CD4-positive, alpha-beta T cell treated with Interferon gamma for 1 hour (primary cell): Measurements from ENCODE around the gene COPS4.
A peak's percentile ranks its signal among the peaks of the same experiment; 100 is the strongest.
"Not testable (repeated sequence)": the region's sequence is repeated elsewhere in the genome, so short reads cannot be mapped to it uniquely, and the experiment has no call there.

Source experiments
- DNase-seq: peaks from one replicate; pipeline ENCODE4 v3.0.0-alpha.2; 2020

COPS4 gene

GRCh38 chr4:83089410-83090157, 54.6 kb downstream of the COPS4 start:
- no peak for DNase-seq

GRCh38 chr4:83093060-83093640, 58.2 kb downstream of the COPS4 start:
- no peak for DNase-seq

- no peak for DNase-seq
These were observed 61.4 kb downstream of the COPS4 start for GRCh38 chr4:83096397-83096796.

DNA sequence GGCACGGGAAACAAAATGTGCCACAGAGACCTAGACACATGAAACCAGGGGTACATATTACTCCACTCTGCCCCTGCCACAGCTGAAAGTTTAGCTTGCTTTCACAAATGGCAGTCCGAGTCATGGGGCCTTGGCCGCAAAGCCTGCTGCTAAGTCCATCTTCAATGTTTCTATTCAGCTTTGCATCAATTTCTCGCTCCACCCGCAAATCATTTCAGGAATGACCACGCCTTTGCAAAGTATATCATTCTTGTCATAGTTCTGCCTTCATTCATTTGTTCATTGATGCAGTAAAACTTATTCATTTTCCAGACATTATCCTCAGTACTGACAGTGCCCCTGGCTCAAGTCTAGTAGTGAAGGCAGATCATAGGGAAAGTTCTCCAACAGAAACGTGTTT, 70.0 kb downstream of the COPS4 start:
- DNase-seq: no peak

DNA sequence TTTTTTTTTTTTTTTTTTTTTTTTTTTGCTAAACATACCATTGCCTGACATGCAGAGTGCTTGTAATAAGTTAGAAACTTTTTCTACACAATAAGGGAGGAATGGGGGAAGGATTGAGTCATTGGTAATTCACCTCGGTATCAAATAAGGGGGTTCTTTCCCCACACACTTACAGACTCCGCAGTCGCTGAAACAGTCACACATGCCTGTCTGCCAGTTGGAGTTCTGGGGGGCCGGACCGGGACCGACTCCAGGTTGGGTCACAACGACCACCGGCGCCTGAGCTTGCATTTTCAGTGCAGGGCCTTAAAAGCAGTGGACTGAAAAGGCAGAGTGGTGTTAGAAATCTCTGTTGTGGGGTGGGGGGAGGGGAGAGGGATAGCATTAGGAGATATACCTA, 72.6 kb downstream of the COPS4 start:
- no peak for DNase-seq

DNA sequence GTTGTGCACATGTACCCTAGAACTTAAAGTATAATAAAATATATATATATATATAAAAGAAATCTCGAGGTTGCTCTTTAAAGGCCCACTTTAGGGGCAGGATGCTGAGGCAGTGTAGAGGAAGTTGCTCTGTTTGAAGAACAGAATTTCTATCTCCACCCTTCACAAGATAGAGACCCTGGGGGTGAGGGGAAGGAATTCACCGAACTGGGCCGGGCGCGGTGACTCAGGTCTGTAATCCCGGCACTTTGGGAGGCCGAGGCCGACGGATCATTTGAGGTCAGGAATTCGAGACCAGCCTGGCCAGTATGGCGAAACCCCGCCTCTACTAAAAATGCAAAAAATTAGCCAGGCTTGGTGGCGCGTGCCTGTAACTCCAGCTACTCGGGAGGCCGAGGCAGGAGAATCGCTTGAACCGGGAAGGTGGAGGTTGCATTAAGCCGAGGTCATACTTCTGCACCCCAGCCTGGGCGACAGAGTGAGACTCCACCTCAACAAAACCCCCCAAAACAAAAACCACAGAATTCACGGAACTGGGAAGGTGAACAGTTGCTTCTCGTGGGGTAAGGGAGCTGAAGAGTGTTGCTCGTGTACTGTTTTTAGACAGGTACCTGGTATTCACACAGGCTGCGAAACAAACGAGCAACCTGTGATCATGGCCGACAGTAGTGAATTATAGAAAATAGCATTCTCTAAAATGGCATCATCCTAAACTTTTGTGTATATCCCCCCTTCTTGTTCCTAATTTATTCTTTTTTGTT, 73.3 kb downstream of the COPS4 start:
- no peak for DNase-seq

DNA sequence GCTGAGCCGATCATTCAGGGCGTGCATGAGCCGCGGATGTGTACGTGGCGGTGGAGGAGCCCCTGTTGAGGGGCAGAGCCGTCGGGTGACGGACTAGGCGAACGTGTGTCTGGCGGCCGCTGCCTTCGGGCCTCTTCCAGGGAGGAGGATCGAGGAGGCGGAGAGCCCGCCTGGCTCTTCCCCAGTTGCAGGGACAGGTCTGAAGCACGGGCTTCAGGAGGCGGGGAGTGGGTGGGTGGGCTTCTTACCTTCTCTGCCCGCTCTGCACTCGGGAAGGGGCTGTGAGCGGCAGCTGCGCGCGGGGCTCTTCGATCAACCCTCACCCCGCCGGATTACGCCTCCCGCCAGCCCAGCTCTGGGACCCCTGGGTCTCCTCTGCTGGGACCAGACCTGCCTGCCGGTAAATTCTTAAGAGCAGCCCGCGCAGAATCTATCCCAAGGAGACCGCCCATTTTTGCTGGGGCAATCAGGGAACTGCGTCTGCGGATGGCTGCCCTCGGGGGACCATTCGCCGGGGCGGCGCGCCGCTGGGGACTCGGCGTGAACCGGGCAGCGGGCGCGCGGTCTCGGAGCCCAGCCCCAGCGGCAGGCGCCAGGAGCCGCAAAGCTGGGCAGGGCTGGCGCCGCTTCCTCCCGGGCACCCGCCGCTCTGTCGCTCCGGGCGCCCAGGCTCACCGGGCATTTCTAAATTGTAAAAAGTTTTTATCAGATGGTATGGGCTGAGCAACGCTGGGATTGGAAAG, 74.7 kb downstream of the COPS4 start:
- peak; percentile 21 for DNase-seq

- DNase-seq: peak; percentile 85
These were observed 75.4 kb downstream of the COPS4 start for GRCh38 chr4:83110223-83110945.

DNA sequence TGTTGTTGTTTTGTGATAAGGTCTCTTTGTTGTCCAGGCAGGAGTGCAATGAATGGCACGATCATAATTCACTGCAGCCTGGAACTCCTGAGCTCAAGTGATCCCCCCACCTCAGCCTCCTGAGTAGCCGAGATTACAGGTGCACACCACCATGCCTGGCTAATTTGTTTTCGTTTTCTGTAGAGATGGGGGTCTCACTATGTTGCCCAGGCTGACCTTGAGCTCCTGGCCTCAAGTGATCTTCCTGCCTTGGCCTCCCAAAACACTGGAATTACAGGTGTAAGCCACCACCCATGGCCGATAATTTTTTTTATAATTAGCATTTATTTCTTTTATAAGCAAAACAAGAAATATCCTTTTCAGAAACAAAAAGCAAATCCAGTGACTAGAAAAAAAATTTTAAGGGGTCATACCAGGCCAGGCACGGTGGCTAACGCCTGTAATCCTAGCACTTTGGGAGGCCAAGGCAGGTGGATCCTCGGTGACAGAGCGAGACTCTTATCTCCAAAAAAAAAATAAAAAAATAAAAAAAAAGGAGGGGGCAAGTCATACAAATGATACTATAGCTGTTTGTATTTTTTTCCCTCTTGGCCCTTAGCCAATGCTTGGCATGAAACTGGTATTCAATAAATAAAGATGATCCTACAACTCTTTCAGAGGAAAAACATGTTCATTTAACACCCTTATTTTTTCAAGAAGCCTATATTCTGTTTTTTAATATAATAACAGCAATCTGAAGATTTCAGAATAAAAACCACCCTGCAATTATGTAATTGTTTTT, 76.2 kb downstream of the COPS4 start:
- DNase-seq: no peak

GRCh38 chr4:83111751-83112141, 76.8 kb downstream of the COPS4 start:
- DNase-seq: not testable (repeated sequence)

GRCh38 chr4:83112231-83112630, 77.2 kb downstream of the COPS4 start:
- DNase-seq: peak; percentile 32

DNA sequence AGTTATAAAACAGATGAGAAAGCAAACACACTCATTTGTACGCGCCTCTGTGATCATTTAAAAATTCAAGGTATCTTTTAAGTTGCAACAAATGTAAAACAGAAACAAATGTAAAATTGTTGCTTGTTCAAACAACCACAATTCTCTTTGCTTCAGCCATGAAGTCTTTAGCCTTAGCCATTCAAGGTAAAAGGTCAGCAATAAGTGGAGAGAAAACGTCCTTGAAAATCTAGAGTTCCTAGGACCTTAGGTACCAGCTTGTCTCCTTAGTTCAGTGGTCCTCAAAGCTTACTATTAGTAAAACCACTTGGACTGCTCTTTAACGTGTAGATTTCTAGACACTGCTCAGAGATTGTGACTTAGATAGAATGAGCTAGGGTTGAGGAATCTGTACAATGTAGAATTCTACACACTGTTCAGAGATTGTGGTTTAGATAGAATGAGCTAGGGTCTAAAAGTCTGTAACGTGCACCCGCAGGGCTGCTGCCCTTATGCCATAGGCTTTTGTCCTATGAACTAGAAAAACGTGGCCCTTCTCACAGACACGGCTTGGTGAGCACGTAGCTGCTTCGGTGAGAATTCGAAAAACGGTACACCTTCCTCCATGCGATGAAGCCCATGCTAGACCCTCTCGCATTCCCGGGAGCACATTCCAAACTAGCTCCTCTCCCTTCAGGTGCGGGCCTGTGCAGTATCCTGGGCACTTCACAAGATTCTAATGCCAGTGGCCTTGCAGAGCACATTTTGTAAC, 77.9 kb downstream of the COPS4 start:
- DNase-seq: no peak

DNA sequence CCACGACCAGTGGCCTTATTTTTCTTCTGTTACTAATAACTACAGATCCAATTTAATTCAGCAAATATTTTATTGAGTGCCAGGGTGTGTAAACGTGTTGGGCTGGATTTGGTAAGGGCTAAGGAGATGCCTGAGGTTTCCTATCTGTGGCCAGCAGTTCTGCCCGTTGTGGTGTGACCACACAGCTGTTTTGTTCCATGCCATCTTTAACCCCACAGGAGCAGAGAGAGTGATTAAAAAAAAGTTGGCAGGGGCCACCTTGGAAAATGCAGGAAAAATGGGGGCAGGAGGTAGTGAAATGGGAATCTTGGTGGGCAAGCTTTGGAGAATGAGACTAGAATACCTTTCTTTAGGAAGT, 78.4 kb downstream of the COPS4 start:
- no peak for DNase-seq

GRCh38 chr4:83114576-83114975, 79.6 kb downstream of the COPS4 start, which contains the start of gene PLAC8:
Gene PLAC8, minus strand, starts transcription at chr4:83114729. Its CDS starts 6,808 bp downstream, at chr4:83107921.
- DNase-seq: peak; percentile 48

- no peak for DNase-seq
These were observed 80.0 kb downstream of the COPS4 start for GRCh38 chr4:83115000-83115399.

GRCh38 chr4:83115656-83116285, 80.8 kb downstream of the COPS4 start:
- no peak for DNase-seq

GRCh38 chr4:83118869-83119268, 83.9 kb downstream of the COPS4 start:
- DNase-seq: no peak

DNA sequence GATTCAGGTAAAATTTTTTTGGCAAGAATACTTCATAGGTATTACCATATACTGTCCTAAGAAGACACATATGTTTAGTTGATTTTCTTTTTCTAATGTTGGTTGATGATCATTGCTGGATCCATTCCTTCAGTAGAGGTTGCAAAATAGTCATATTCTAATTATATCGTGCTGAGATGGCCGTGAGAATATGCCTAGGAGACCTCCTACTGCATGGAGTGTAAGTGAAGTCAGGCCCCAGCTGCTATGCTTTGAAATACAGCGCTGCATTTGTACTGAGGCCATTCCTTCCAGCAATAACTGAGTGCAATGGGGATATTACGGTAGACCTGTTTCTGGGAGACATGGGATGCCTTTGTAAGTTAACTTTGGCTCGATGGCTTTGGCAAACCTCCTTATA, 86.3 kb downstream of the COPS4 start:
- no peak for DNase-seq

GRCh38 chr4:83124111-83124780, 89.3 kb downstream of the COPS4 start:
- DNase-seq: peak; percentile 48
